GOT3 (cell line): Measurements from ENCODE around the gene PJA1.

Experiments used
- DNase-seq: peaks from one replicate; lab custom pipeline; 2025; ENCODE audit warnings: mixed read lengths; lab: John Stamatoyannopoulos, UW

The PJA1 gene

GRCh38 chrX:69163936-69164741, 1.1 kb downstream of the PJA1 start:
- no peak for DNase-seq

DNA sequence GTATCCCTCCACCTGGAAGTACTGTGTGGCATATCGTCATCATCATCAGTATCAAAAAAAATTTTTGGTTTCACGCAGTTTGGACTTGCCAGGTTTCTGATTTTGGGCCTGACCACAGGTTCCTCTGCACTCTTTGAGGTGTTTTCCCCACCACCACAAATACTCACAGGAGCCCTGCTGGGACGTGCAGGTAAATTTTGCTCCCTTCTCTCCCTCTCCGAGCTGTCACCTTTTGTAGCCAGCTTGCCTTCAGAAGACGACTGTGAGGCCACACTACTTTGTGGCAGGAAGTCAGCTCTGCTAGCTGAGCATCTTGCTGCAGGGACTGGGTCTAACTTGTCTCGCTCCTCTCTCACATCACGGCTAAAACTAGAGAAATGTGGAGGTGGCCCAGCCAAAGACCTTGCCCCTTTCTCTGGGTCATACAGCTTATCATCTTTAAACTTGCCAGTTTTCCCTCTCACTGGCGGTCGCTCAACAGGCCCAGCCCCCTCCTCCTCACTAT, 2.8 kb downstream of the PJA1 start:
- DNase-seq, result no peak

- DNase-seq, result no peak
Measured at GRCh38 chrX:69161786-69162349, 3.4 kb downstream of the PJA1 start.

- no peak for DNase-seq
Measured at GRCh38 chrX:69161371-69161770, 3.9 kb downstream of the PJA1 start.

GRCh38 chrX:69158166-69158980, 6.9 kb downstream of the PJA1 start:
- no peak for DNase-seq

DNA sequence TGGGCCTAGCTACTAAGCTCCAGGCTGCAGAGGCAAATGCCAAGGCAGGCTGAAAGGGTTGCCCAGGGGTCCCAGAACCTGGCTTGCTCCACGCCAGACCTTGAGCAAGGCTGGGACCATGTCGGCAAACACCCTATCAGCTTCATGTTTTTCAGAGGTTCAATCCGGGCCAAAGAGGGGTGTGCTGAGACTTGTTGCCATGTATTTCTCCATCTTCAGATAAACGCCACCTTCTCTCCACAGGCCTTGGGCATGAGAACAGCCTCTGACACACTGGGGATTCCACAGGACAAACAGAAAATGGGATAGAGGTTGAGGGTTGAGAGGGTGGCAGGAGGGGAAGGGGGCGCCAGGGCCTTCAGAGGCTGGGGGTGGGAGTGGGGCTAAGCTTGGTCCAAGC, 8.6 kb downstream of the PJA1 start:
- no peak for DNase-seq

DNA sequence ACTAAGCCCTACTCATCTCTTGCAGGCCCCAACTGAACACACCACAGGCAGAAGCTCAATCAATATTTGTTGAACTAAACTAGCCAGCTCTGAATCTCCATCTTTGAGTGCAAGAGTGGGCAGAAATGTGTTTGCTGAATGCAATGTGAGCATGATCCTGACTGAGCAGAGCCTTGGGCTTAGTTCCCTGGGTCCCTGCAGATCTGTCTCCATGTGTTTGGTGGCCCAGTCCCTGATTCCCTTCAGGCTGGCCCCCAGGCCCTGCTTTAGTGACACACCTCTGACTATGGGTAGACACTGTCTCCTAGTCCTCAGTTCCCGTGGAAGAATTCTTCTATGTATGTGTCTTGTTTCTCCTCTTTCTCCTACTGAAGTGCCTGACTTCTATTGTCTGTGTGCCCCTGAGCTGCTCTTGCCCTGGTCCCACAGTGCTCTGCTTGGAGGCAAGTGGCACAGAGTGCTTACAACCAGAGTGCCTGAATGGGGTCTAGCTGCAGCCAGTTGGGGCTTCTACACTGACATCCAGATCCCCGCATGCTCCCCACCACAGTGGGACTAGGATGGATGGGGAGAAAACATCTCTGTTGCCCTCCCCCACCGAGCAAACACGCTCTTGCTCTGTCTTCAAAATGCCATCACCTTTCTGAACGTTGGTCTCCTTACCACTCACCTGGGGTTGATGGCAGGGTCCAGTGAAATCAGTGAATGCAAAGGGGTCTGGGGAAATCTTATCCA, 9.3 kb downstream of the PJA1 start:
- no peak for DNase-seq

DNA sequence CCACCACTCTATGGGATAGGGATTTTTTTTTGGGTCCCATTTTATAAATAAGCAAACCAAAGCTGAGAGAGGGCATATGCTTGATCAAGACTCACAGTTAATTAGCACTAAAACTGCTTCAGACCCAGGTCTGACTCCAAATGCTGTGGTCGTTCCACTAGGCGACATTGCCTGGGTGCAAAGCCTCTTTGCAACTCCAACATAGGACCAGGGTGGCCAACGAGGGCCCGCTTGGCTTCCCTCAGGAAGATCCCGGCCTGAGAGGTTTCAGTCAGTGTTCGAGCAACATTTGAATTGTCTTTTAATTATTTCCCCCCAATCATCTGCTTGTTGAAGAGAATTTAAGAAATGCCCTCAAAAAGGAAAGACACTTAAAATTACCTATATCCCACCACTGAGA, 11.2 kb downstream of the PJA1 start:
- DNase-seq, result no peak

GRCh38 chrX:69153060-69153730, 12.1 kb downstream of the PJA1 start:
- DNase-seq, result no peak

DNA sequence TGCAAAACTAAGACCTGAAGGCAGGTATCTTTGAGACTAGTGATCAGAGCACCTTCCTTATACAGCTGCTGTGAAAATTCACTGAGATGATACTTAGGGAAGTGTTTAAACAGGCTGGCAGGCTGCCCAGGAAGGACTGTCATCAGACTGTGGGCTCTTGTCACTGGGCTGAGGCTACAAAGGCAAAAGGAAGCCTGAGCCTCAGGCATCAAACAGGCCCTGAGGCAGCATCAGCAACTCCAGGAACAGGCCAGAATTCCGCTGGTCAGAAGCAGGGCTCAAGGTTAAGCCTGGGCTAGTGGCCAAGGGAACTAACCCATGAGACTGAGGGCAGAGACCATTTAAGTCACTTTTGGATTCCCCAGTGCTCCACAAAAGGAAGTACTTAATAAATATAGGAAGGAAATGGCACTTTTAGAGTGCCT, 12.8 kb downstream of the PJA1 start:
- no peak for DNase-seq

DNA sequence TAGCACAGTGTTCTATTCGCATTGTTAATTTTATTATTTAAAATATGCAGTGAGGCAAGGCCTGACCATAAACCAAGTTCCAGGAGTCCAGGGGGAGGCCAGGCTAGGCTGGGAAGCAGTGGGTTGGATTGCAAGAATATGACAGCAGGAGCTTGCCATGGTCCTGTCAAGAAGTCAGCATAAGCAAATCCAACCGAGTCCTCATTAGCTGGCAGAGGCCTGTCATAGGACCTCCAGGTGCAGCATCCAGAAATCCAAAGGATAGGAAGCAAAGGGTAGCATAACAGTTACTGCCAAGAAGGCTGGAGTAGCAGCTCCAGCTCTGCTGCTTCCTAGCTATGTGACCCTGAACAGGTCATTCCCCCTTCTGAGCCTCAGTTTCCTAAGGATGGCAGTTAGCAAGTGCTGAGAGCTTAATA, 13.4 kb downstream of the PJA1 start:
- no peak for DNase-seq

DNA sequence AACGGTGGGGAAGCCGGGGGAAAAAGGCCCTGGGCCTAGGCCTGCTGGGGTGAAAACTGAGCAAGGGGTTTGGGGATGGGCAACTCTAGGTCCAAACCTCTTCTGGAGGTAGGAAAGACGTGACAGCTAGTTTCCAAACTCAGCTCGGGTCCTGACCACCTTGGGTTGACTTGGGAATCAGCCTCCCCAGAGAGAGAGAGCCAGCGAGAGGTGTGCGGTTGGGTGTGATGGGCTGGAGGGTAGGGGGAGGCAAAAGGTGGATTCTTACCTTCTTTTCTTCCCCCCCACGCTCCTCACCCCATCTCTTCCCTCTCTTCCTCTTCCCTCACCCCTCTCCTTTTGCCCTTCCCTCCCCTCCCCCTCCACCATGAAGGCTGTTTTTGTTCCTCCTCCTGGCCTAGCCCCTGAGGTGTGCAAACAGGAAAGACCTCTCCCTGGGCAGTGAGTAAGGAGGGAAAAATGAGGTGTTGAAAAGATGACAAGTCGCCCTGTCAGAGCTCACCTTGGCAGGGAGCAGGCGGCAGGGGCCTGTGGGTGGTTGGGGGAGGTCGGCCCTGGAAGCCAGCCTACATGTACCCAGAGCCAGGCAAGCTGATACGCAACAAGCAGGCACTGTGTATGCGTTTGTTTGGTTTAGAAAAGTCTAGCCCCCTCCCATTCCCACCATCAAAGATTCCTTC, 14.8 kb downstream of the PJA1 start:
- no peak for DNase-seq

GRCh38 chrX:69149466-69150280, 15.6 kb downstream of the PJA1 start:
- no peak for DNase-seq

DNA sequence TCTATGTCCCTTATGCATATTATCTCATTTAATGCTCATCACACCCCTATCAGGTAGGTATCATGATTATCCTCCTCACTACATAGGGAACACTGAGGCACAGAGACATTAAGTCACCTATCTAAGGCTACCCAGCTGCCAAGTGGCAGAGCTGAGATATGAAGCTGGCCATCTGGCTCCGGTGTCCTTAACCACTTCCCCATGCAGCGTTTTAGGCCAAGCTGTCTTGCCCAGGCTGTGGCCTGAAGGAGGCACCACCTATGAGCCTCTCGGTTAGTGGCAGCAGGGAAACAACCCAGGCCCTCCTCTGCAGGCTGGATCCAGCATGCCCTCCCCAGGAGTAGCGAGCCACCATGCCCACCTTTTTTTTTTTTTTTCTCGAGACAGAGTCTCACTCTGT, 16.3 kb downstream of the PJA1 start:
- no peak for DNase-seq

GRCh38 chrX:69146739-69147138, 18.5 kb downstream of the PJA1 start:
- DNase-seq, result no peak

- DNase-seq, result no peak
Measured at GRCh38 chrX:69145714-69146113, 19.5 kb downstream of the PJA1 start.

DNA sequence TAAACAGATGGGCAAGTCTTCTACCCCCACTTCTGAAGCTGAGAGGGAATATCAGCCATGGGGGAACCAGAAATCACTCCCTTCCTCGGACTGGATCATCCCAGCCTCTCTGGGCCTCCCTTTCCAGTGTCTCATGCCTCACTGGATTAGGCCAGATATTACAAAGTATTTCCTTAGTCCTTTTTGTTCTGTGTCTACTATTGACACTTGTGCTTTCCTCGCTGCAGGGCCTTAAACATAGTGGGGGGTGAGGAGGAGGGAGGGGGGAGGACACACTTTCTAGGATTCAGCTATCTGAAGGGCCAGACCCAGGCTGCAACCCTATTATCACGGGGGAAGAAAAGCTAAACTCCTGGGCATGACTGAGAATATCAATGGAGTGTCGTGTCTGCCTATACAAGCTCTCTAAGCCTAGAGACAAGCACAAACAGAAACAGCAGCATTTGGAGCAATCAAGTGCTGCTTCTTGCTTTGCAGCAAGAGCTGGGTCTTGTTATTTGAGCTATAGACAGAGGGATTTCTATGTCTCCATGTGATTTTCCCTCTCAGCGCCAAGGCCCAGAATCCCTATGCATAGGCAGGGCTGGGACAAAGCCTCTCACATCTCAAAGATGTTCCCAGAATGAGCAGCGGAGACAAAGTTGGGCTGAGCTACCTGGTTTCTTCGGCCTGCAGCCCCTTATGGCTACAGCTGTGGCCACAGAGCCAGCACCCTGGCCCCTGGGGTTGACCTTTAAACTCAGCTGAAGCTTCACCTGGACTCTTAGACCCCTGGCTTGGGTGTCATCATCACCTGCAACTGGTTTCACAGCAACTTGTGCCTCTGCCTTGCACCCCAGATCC, 20.2 kb downstream of the PJA1 start:
- DNase-seq, result no peak

GRCh38 chrX:69143530-69143929, 21.7 kb downstream of the PJA1 start:
- DNase-seq, result no peak
